ENCODE results near the gene ELF1. TPM values are rescaled to one million over a fixed set of nuclear protein-coding genes. Genes with fewer than 3 reads are reported as not detected.

The ELF1 gene
- total and polyA plus RNA-seq, 2 donors from 2014 or later, result 12.0 to 95.1 TPM

DNA sequence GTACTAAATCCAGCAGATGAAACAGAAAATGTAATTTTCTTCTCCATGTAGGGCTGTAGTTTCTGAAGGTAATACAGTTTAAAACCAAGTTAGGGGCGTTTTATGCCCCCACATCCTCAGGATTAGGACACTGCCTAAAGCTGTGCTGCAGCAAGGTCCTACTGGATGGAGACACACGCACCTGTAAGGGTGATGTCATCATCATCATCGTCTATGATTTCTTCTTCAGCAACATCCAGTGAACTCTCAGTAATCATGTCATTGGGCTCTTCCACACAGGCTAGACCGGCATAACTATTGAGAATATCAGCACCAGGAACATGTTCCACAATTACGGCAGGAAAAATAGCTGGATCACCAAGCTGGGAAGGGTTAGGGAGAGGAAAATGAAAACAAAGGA, 60.5 kb downstream of the ELF1 start:
- H3K4me3 ChIP-seq (ENCODE audit: low read length in 3 of 3), result no peak overlapping the region
- H3K9ac ChIP-seq (ENCODE audit: low read length in 3 of 3), result no peak overlapping the region
- H3K9me3 ChIP-seq (ENCODE audit: control insufficient read depth in 2 of 3, insufficient read depth in 1 of 3, low read length in 3 of 3), result no peaks in the 10 kb centered on the region
- peaks cover 5 to 14% (median 11%) of the 10 kb centered on the region in 3 donors for H3K36me3 ChIP-seq (ENCODE audit: control insufficient read depth in 2 of 3, insufficient read depth in 3 of 3, low read length in 3 of 3)
- DNase-seq (no peak), FAIRE-seq (no peak)
- H3K4me1 ChIP-seq (ENCODE audit: control insufficient read depth in 2 of 3, insufficient read depth in 2 of 3, low read depth in 1 of 3, low read length in 3 of 3), result peaks cover 0 to 4% (median 0%) of the 10 kb centered on the region in 3 donors
- no peaks in the 10 kb centered on the region for H3K27me3 ChIP-seq (ENCODE audit: control insufficient read depth, insufficient read depth, low read length)
- intact Hi-C loops (cut with DNase I), result no loop called here
- H3K27ac ChIP-seq (ENCODE audit: low read depth in 2 of 2, low read length in 2 of 2), result no peak overlapping the region
- TF ChIP-seq CTCF (IDR thresholded peaks at IDR 0.05; ENCODE audit: borderline replicate concordance, extremely low read depth, insufficient read depth), result no peak

DNA sequence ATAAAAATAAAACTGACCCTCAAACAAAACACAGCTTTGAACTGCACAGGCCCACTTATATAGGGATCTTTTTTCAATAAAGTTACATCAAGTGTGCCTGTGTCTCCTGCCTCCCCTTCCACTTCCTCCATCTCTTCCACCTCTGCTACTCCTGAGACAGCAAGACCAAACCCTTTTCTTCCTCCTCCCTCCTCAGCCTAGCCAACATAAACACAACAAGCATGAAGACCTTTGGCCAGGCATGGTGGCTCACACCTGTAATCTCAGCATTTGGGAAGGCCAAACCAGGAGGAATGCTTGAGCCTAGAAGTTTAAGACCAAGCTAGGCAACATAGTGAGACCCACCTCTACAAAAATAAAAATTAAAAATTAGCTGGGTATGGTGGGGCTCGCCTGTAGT, 72.6 kb downstream of the ELF1 start:
- no peak overlapping the region for H3K9ac ChIP-seq (ENCODE audit: low read length in 3 of 3)
- no peaks in the 10 kb centered on the region for H3K27me3 ChIP-seq (ENCODE audit: control insufficient read depth, insufficient read depth, low read length)
- H3K36me3 ChIP-seq (ENCODE audit: control insufficient read depth in 2 of 3, insufficient read depth in 3 of 3, low read length in 3 of 3), result peaks cover 2 to 22% (median 12%) of the 10 kb centered on the region in 3 donors
- DNase-seq, result no peak
- H3K9me3 ChIP-seq (ENCODE audit: control insufficient read depth in 2 of 3, insufficient read depth in 1 of 3, low read length in 3 of 3), result no peaks in the 10 kb centered on the region
- no peak overlapping the region for H3K27ac ChIP-seq (ENCODE audit: low read depth in 2 of 2, low read length in 2 of 2)
- TF ChIP-seq CTCF (IDR thresholded peaks at IDR 0.05; ENCODE audit: borderline replicate concordance, extremely low read depth, insufficient read depth), result no peak
- no peak for FAIRE-seq
- peaks cover 0 to 3% (median 0%) of the 10 kb centered on the region in 3 donors for H3K4me1 ChIP-seq (ENCODE audit: control insufficient read depth in 2 of 3, insufficient read depth in 2 of 3, low read depth in 1 of 3, low read length in 3 of 3)
- H3K4me3 ChIP-seq (ENCODE audit: low read length in 3 of 3), result no peak overlapping the region
- intact Hi-C loops (cut with DNase I), result no loop called here

- no peaks in the 10 kb centered on the region for H3K9me3 ChIP-seq (ENCODE audit: control insufficient read depth in 2 of 3, insufficient read depth in 1 of 3, low read length in 3 of 3)
- H3K27me3 ChIP-seq (ENCODE audit: control insufficient read depth, insufficient read depth, low read length), result no peaks in the 10 kb centered on the region
- H3K4me3 ChIP-seq (ENCODE audit: low read length in 3 of 3), result no peak overlapping the region
- H3K4me1 ChIP-seq (ENCODE audit: control insufficient read depth in 2 of 3, insufficient read depth in 2 of 3, low read depth in 1 of 3, low read length in 3 of 3), result no peaks in the 10 kb centered on the region
- peak; percentile 44 for FAIRE-seq
- no peak overlapping the region for H3K27ac ChIP-seq (ENCODE audit: low read depth in 2 of 2, low read length in 2 of 2)
- DNase-seq, result peak in 1 of 5 donors; percentile 14
- no peak for TF ChIP-seq CTCF (IDR thresholded peaks at IDR 0.05; ENCODE audit: borderline replicate concordance, extremely low read depth, insufficient read depth)
- H3K9ac ChIP-seq (ENCODE audit: low read length in 3 of 3), result no peak overlapping the region
- intact Hi-C loops (cut with DNase I), result no loop called here
- peaks cover 0 to 15% (median 4%) of the 10 kb centered on the region in 3 donors for H3K36me3 ChIP-seq (ENCODE audit: control insufficient read depth in 2 of 3, insufficient read depth in 3 of 3, low read length in 3 of 3)
Observed at GRCh38 chr13:40943073-40943472, 76.0 kb downstream of the ELF1 start.

- Histone ChIP-seq H3K4me3 (ENCODE audit: low read length in 3 of 3) (no peak overlapping the region), H3K27me3 (ENCODE audit: control insufficient read depth, insufficient read depth, low read length) (no peaks in the 10 kb centered on the region), H3K36me3 (ENCODE audit: control insufficient read depth in 2 of 3, insufficient read depth in 3 of 3, low read length in 3 of 3) (peaks cover 0 to 15% (median 2%) of the 10 kb centered on the region in 3 donors), H3K9me3 (ENCODE audit: control insufficient read depth in 2 of 3, insufficient read depth in 1 of 3, low read length in 3 of 3) (no peaks in the 10 kb centered on the region), H3K27ac (ENCODE audit: low read depth in 2 of 2, low read length in 2 of 2) (no peak overlapping the region), H3K9ac (ENCODE audit: low read length in 3 of 3) (no peak overlapping the region), H3K4me1 (ENCODE audit: control insufficient read depth in 2 of 3, insufficient read depth in 2 of 3, low read depth in 1 of 3, low read length in 3 of 3) (peaks cover 0 to 3% (median 0%) of the 10 kb centered on the region in 3 donors)
- FAIRE-seq (no peak), DNase-seq (no peak)
- intact Hi-C loops (cut with DNase I), result no loop called here
- no peak for TF ChIP-seq CTCF (IDR thresholded peaks at IDR 0.05; ENCODE audit: borderline replicate concordance, extremely low read depth, insufficient read depth)
Observed at GRCh38 chr13:40941581-40941980, 77.5 kb downstream of the ELF1 start.
